B cell (primary cell): ENCODE measurements around the gene USP49. TPM values are rescaled to one million over a fixed set of nuclear protein-coding genes. Genes with fewer than 3 reads are reported as not detected.

ENCODE experiments used
- ATAC-seq: fragments of 200-7000 bp; cut with Tn5 transposase; one replicate; pipeline ENCODE4 v1.10.0; 2021; ENCODE audit warnings: low read depth, mild to moderate bottlenecking, moderate number of reproducible peaks, moderate library complexity
- CTCF ChIA-PET: fragments of 350-600 bp; sonication (Branson Sonifier 250); formaldehyde crosslinking; loops from one replicate; lab custom pipeline; 2021; ENCODE audit warnings: antibody characterized with exemption, inconsistent platforms; lab: Charles Lee
- POLR2A ChIA-PET: fragments of 350-600 bp; sonication (Branson Sonifier 250); formaldehyde crosslinking; loops from one replicate; lab custom pipeline; 2021; ENCODE audit warnings: antibody characterized with exemption; lab: Charles Lee
- DNase-seq: peaks from one replicate; pipeline ENCODE4 v3.0.0; 2013
- H2AFZ ChIP-seq: 2 replicates; pipeline ENCODE4 v1.6.1; 2012; ENCODE audit warnings: mild to moderate bottlenecking, low read depth, low read length; ENCODE audit not compliant: insufficient read depth, poor library complexity, severe bottlenecking
- H3K27ac ChIP-seq, 2 donors: 1 replicate in 1 of 2; 2 replicates in 1 of 2; pipeline ENCODE4 v1.5.1; 2012 to 2013; ENCODE audit warnings: low read length in 2 of 2, mild to moderate bottlenecking in 2 of 2, moderate library complexity in 1 of 2
- H3K27me3 ChIP-seq, 4 experiments: fragments of 200-600 bp in 1 of 4; sonication (generic) in 1 of 4; replicated peaks in 1 of 4; 1 replicate in 2 of 4; 2 replicates in 2 of 4; pipeline versions ENCODE4 v1.6.1 to v1.7.0; 2013 to 2016; ENCODE audit warnings: low read length in 3 of 4, mild to moderate bottlenecking in 2 of 4, mixed read lengths in 1 of 4, moderate library complexity in 1 of 4; ENCODE audit not compliant: insufficient read depth in 4 of 4, control insufficient read depth in 3 of 4; ENCODE audit errors: control extremely low read depth in 1 of 4
- H3K36me3 ChIP-seq, 2 experiments: replicated peaks in 1 of 2; 1 replicate in 1 of 2; 2 replicates in 1 of 2; pipeline versions ENCODE4 v1.6.1 to v1.7.1; 2013; ENCODE audit warnings: low read length in 1 of 2; ENCODE audit not compliant: insufficient read depth in 2 of 2, control insufficient read depth in 1 of 2; ENCODE audit errors: control extremely low read depth in 1 of 2, extremely low read depth in 1 of 2
- H3K4me1 ChIP-seq, 2 donors: fragments of 200-600 bp in 1 of 2; sonication (generic) in 1 of 2; 1 replicate in 1 of 2; 2 replicates in 1 of 2; pipeline versions ENCODE4 v1.5.1 to v1.6.1; 2013 to 2017; ENCODE audit warnings: low read length in 2 of 2; ENCODE audit not compliant: control insufficient read depth in 2 of 2, insufficient read depth in 2 of 2
- H3K4me2 ChIP-seq: replicated peaks from 2 replicates; pipeline ENCODE3; 2012; ENCODE audit warnings: mild to moderate bottlenecking, low read depth, low read length; ENCODE audit not compliant: poor library complexity, severe bottlenecking
- H3K4me3 ChIP-seq, 5 experiments: fragments of 200-600 bp in 1 of 5; sonication (generic) in 1 of 5; 1 replicate in 3 of 5; 2 replicates in 2 of 5; pipeline versions ENCODE4 v1.5.1 to v1.7.0; 2011 to 2016; ENCODE audit warnings: low read length in 4 of 5, mild to moderate bottlenecking in 4 of 5, low read depth in 2 of 5, control low read depth in 1 of 5, moderate library complexity in 1 of 5; ENCODE audit not compliant: insufficient read depth in 1 of 5; ENCODE audit errors: control extremely low read depth in 1 of 5, extremely low read depth in 1 of 5
- H3K79me2 ChIP-seq: fragments of 200-600 bp; sonication (generic); one replicate; pipeline ENCODE4 v1.6.0; 2016; ENCODE audit warnings: low read length; ENCODE audit not compliant: control insufficient read depth, insufficient read depth
- H3K9ac ChIP-seq: fragments of 200-600 bp; sonication (generic); 2 replicates; pipeline ENCODE4 v1.6.1; 2017; ENCODE audit warnings: mild to moderate bottlenecking, low read length, moderate library complexity
- H3K9me3 ChIP-seq, 3 donors: one replicate each; pipeline versions ENCODE4 v1.6.1 to v1.7.1; 2013; ENCODE audit warnings: low read length in 2 of 3; ENCODE audit not compliant: control insufficient read depth in 2 of 3, insufficient read depth in 1 of 3; ENCODE audit errors: control extremely low read depth in 1 of 3
- H4K20me1 ChIP-seq: 2 replicates; pipeline ENCODE4 v1.6.0; 2012; ENCODE audit warnings: mild to moderate bottlenecking, low read length; ENCODE audit not compliant: insufficient read depth, control insufficient read depth, poor library complexity, severe bottlenecking
- H3K27ac Mint-ChIP-seq: one replicate; pipeline ENCODE4 v1.8.0; 2021; ENCODE audit warnings: mixed read lengths
- H3K27me3 Mint-ChIP-seq: one replicate; pipeline ENCODE4 v1.8.0; 2021; ENCODE audit warnings: mixed read lengths
- H3K4me1 Mint-ChIP-seq: one replicate; pipeline ENCODE4 v1.8.0; 2021; ENCODE audit warnings: mixed read lengths
- H3K4me3 Mint-ChIP-seq: one replicate; pipeline ENCODE4 v1.8.0; 2021; ENCODE audit warnings: mixed read lengths
- H3K9me3 Mint-ChIP-seq: one replicate; pipeline ENCODE4 v1.8.0; 2022; ENCODE audit warnings: mixed read lengths; ENCODE audit not compliant: insufficient read depth
- CTCF ChIP-seq: fragments of 200-600 bp; IDR thresholded peaks from one replicate; pipeline ENCODE4 v1.8.0; 2022; ENCODE audit warnings: antibody characterized with exemption, mild to moderate bottlenecking
- EZH2 ChIP-seq: IDR thresholded peaks from 2 replicates; pipeline ENCODE4 v1.6.1; 2012; ENCODE audit warnings: borderline replicate concordance, low read depth, mild to moderate bottlenecking, moderate library complexity, low read length; ENCODE audit not compliant: insufficient read depth, poor library complexity, severe bottlenecking
- WGBS: methylation state at CpG from one replicate; pipeline ENCODE4 v1.1.5; 2013; ENCODE audit warnings: missing lambda C conversion rate; ENCODE audit not compliant: insufficient coverage; 5-methylcytosine and 5-hydroxymethylcytosine counted together
- intact Hi-C: fragments of 100-400 bp; cut with micrococcal nuclease; formaldehyde crosslinking; loops from one replicate; pipeline ENCODE4 v1.10.0; 2022
- polyA plus RNA-seq: library from polyadenylated mRNA; depleted of rRNA; stranded (reverse); fragments of >200 nt; gene quantifications from 2 replicates; pipeline ENCODE4 v1.2.3, GENCODE V29; 2012
- total RNA-seq, 2 donors: library from RNA; stranded (reverse); fragments of 120-200 nt in 1 of 2; gene quantifications; 1 replicate in 1 of 2; 2 replicates in 1 of 2; pipeline versions ENCODE4 v1.2.3 to v1.2.4, GENCODE V29; 2013 to 2022

The USP49 gene
- total and polyA plus RNA-seq, 2 donors (not counting 1 experiment from before 2014, with no cell fraction given), result 2.6 to 9.9 TPM

- H3K4me1 Mint-ChIP-seq, result no peaks in the 10 kb centered on the region
- no peaks in the 10 kb centered on the region for H3K4me1 ChIP-seq
- no peaks in the 10 kb centered on the region for H3K79me2 ChIP-seq
- H3K27me3 Mint-ChIP-seq, result no peaks in the 10 kb centered on the region
- no peaks in the 10 kb centered on the region for H3K9me3 ChIP-seq
- WGBS, result no CpG with 5 or more reads among the region's 3 CpGs
- no peaks in the 10 kb centered on the region for H4K20me1 ChIP-seq
- H3K36me3 ChIP-seq, result no peaks in the 10 kb centered on the region
- H3K9ac ChIP-seq, result no peak overlapping the region
- H3K9me3 Mint-ChIP-seq, result no peaks in the 10 kb centered on the region
- no peak for ATAC-seq
- POLR2A ChIA-PET, result no interaction called here
- H3K27ac ChIP-seq, result no peak overlapping the region
- no peak overlapping the region for H3K4me3 Mint-ChIP-seq
- no peak overlapping the region for H3K4me2 ChIP-seq
- no peak overlapping the region for H2AFZ ChIP-seq
- H3K27me3 ChIP-seq, result no peaks in the 10 kb centered on the region
- CTCF ChIA-PET, result interaction anchor here (0.8 to 1.4 kb wide), 2 partner anchors 45 to 69 kb away, joined by 3 read pairs; no protein-coding TSS in a partner anchor
- H3K4me3 ChIP-seq, result no peak overlapping the region
- intact Hi-C loops, result no loop called here
- TF ChIP-seq EZH2, result no peak
- TF ChIP-seq CTCF, result no peak
- H3K27ac Mint-ChIP-seq, result no peak overlapping the region
- DNase-seq, result no peak
These were observed 144.8 kb downstream of the USP49 start for GRCh38 chr6:41750374-41750773.

GRCh38 chr6:41748542-41748941 lies 146.6 kb downstream of the USP49 start:
- no peaks in the 10 kb centered on the region for H3K79me2 ChIP-seq
- Mint-ChIP-seq H3K9me3 (no peaks in the 10 kb centered on the region), H3K27ac (no peak overlapping the region), H3K4me3 (no peak overlapping the region), H3K27me3 (no peaks in the 10 kb centered on the region), H3K4me1 (no peaks in the 10 kb centered on the region)
- no peak overlapping the region for H3K4me3 ChIP-seq
- intact Hi-C loops, result no loop called here
- ATAC-seq, result no peak
- H3K27ac ChIP-seq, result no peak overlapping the region
- H3K27me3 ChIP-seq, result no peaks in the 10 kb centered on the region
- H3K4me1 ChIP-seq, result no peaks in the 10 kb centered on the region
- WGBS, result 94% methylated on average over 3 of the region's 3 CpGs
- CTCF ChIA-PET, result interaction anchor here (0.7 kb wide), 1 partner anchor 14 kb away, joined by 3 read pairs; no protein-coding TSS in a partner anchor
- no peak overlapping the region for H3K9ac ChIP-seq
- POLR2A ChIA-PET, result interaction anchor here (0.6 kb wide), 1 partner anchor 82 kb away, joined by 3 read pairs; no protein-coding TSS in a partner anchor
- DNase-seq, result no peak
- no peak overlapping the region for H2AFZ ChIP-seq
- TF ChIP-seq CTCF (no peak), EZH2 (no peak)
- H3K4me2 ChIP-seq, result no peak overlapping the region
- no peaks in the 10 kb centered on the region for H3K36me3 ChIP-seq
- no peaks in the 10 kb centered on the region for H3K9me3 ChIP-seq
- H4K20me1 ChIP-seq, result no peaks in the 10 kb centered on the region
